Nephron progenitor cell (in vitro differentiated cells): ENCODE measurements around the gene LTBP1.

ENCODE experiments used
- DNase-seq: peaks from one replicate; pipeline ENCODE4 v3.0.0; 2021
- H3K27ac Mint-ChIP-seq: 2 replicates; pipeline ENCODE4 v1.8.0; 2021; ENCODE audit warnings: mild to moderate bottlenecking, moderate library complexity, mixed read lengths
- H3K27me3 Mint-ChIP-seq: 2 replicates; pipeline ENCODE4 v1.8.0; 2021; ENCODE audit warnings: mild to moderate bottlenecking, low read depth, mixed read lengths; ENCODE audit not compliant: poor library complexity
- H3K36me3 Mint-ChIP-seq: 2 replicates; pipeline ENCODE4 v1.8.0; 2021; ENCODE audit warnings: low read depth, mixed read lengths
- H3K4me1 Mint-ChIP-seq: 2 replicates; pipeline ENCODE4 v1.8.0; 2021; ENCODE audit warnings: mixed read lengths
- H3K4me3 Mint-ChIP-seq: 2 replicates; pipeline ENCODE4 v1.8.0; 2021; ENCODE audit warnings: mild to moderate bottlenecking, moderate library complexity, mixed read lengths
- H3K9me3 Mint-ChIP-seq: 2 replicates; pipeline ENCODE4 v1.8.0; 2021; ENCODE audit warnings: mild to moderate bottlenecking, moderate library complexity, mixed read lengths
- CTCF ChIP-seq: fragments of 200-600 bp; sonication (generic); IDR thresholded peaks from 2 replicates; pipeline ENCODE4 v1.5.0; 2021; ENCODE audit warnings: antibody characterized with exemption

The LTBP1 gene

DNA sequence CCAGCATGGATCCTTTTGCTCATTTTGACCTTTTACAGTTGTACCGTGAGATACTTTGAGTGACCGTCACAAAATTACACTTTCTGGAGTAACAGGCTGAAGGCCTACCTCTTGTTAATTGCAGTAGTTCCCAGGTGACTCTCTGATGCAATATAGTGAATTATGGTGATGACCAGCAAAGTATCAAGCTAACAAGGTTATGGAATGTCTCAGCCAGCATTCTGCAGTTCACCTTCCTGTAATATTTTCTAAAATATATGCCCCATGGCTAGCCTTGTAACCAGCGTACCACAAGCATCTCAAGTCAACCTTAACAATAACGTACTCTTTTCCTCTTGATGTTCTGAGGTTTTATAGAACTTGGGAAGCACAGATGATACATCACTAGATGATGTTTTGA lies 234.7 kb downstream of the LTBP1 start:
- no peak overlapping the region for H3K4me3 Mint-ChIP-seq
- TF ChIP-seq CTCF = no peak
- H3K9me3 Mint-ChIP-seq = peaks cover 11% of the 10 kb centered on the region
- H3K27me3 Mint-ChIP-seq = no peaks in the 10 kb centered on the region
- DNase-seq = no peak
- H3K4me1 Mint-ChIP-seq = no peaks in the 10 kb centered on the region
- H3K36me3 Mint-ChIP-seq = peaks cover 26% of the 10 kb centered on the region
- no peak overlapping the region for H3K27ac Mint-ChIP-seq

- Mint-ChIP-seq H3K4me1 (no peaks in the 10 kb centered on the region), H3K9me3 (peaks cover 11% of the 10 kb centered on the region), H3K27me3 (no peaks in the 10 kb centered on the region), H3K36me3 (peaks cover 30% of the 10 kb centered on the region), H3K27ac (no peak overlapping the region), H3K4me3 (no peak overlapping the region)
- no peak for TF ChIP-seq CTCF
- no peak for DNase-seq
Measured at GRCh38 chr2:33184041-33184440, 237.3 kb downstream of the LTBP1 start.

DNA sequence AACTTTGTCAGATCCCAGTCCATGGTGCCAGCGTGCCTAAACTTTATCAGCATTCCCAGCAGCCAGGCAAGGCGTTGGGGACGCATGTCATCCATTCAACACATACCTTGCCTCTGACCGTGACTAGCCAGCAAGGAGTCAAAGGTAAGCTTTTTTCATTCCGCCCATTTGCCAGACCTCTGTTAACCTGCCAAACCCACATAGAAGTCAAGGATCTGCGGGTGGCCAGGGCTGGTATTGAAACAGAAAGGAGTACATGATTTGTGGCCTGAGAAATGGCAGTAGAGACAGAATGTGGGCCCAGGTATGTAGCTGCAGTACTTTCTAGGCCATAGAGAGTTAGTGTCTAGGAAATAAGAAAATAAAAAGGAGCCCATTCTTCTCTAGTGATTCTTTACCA lies 240.2 kb downstream of the LTBP1 start:
- DNase-seq = no peak
- peaks cover 3% of the 10 kb centered on the region for H3K9me3 Mint-ChIP-seq
- TF ChIP-seq CTCF = no peak
- no peak overlapping the region for H3K4me3 Mint-ChIP-seq
- peaks cover 33% of the 10 kb centered on the region for H3K36me3 Mint-ChIP-seq
- peaks cover 3% of the 10 kb centered on the region for H3K27me3 Mint-ChIP-seq
- peak overlapping the region; percentile 21 for H3K27ac Mint-ChIP-seq
- peaks cover 10% of the 10 kb centered on the region for H3K4me1 Mint-ChIP-seq

DNA sequence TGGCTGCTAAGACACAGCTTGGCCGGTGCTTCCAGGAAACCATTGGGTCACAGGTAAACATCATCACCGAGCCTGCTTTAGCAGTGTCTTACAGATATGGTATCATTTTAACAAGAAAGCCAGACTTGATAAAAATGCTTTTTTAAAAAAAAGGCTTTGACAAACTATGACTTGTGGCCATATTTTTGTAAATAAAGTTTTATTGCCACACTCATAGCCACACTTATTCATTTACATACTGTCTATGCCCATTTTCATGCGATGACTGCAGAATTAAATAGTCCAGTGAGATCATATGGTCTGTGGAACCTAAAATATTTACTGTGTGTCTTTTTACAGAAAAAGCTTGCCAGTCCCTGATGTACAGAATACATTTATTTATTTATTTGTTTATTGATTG lies 242.0 kb downstream of the LTBP1 start:
- Mint-ChIP-seq H3K27me3 (peaks cover 3% of the 10 kb centered on the region), H3K9me3 (no peaks in the 10 kb centered on the region), H3K4me1 (peaks cover 17% of the 10 kb centered on the region), H3K27ac (no peak overlapping the region), H3K4me3 (no peak overlapping the region), H3K36me3 (peaks cover 44% of the 10 kb centered on the region)
- no peak for DNase-seq
- TF ChIP-seq CTCF = no peak

- H3K27ac Mint-ChIP-seq = peak overlapping the region; percentile 81
- no peak for TF ChIP-seq CTCF
- DNase-seq = no peak
- peaks cover 3% of the 10 kb centered on the region for H3K27me3 Mint-ChIP-seq
- H3K4me3 Mint-ChIP-seq = no peak overlapping the region
- peaks cover 51% of the 10 kb centered on the region for H3K36me3 Mint-ChIP-seq
- no peaks in the 10 kb centered on the region for H3K9me3 Mint-ChIP-seq
- peaks cover 17% of the 10 kb centered on the region for H3K4me1 Mint-ChIP-seq
Measured at GRCh38 chr2:33190393-33190937, 243.7 kb downstream of the LTBP1 start.

GRCh38 chr2:33195891-33196290 lies 249.1 kb downstream of the LTBP1 start:
- Mint-ChIP-seq H3K4me1 (peaks cover 13% of the 10 kb centered on the region), H3K27me3 (no peaks in the 10 kb centered on the region), H3K27ac (no peak overlapping the region), H3K36me3 (peaks cover 59% of the 10 kb centered on the region), H3K9me3 (peaks cover 15% of the 10 kb centered on the region), H3K4me3 (no peak overlapping the region)
- no peak for DNase-seq
- TF ChIP-seq CTCF = no peak
